ENCODE data around the gene SVIL. TPM values are rescaled to one million over a fixed set of nuclear protein-coding genes. Genes with fewer than 3 reads are reported as not detected.
A peak's percentile ranks its signal among the peaks of the same experiment; 100 is the strongest.

Gene SVIL
- total RNA-seq, 1 experiment from 2014 or later: 15.3 TPM

DNA sequence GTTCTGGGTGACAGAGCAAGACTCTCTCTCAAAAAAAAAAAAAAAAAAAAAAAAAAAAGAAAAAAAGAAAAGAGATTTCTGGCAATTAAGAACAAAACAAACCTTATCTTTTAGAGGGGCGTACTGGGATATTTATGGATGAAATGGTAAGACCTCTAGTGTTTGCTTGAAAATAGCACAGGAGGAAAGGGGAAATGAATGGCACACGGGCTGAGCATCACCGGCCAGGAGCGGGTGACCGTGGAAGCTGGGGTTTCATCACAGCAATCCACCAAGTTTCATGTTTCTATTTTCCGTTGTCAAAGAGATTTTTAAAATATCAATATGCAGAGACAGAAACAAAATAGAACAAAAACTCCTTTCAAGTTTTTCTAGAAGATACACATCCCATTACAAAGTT is 105.6 kb downstream of the SVIL start:
- TF ChIP-seq, protein P1, sequence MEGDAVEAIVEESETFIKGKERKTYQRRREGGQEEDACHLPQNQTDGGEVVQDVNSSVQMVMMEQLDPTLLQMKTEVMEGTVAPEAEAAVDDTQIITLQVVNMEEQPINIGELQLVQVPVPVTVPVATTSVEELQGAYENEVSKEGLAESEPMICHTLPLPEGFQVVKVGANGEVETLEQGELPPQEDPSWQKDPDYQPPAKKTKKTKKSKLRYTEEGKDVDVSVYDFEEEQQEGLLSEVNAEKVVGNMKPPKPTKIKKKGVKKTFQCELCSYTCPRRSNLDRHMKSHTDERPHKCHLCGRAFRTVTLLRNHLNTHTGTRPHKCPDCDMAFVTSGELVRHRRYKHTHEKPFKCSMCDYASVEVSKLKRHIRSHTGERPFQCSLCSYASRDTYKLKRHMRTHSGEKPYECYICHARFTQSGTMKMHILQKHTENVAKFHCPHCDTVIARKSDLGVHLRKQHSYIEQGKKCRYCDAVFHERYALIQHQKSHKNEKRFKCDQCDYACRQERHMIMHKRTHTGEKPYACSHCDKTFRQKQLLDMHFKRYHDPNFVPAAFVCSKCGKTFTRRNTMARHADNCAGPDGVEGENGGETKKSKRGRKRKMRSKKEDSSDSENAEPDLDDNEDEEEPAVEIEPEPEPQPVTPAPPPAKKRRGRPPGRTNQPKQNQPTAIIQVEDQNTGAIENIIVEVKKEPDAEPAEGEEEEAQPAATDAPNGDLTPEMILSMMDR (conservative IDR thresholded peaks at IDR 0.05): peak; percentile 21; the same call in 1 of the 3 replicates
- Histone ChIP-seq H4K20me1 (ENCODE audit: control insufficient read depth, insufficient read depth, insufficient read length) (no peaks in the 10 kb centered on the region), H4K91ac (ENCODE audit: insufficient read length, low read depth, low read length) (no peak overlapping the region), H3T11ph (ENCODE audit: low read length) (no peak overlapping the region), H3K27ac (ENCODE audit: insufficient read length, low read depth, low read length) (no peak overlapping the region), H3K9ac (ENCODE audit: extremely low read depth, insufficient read length, low read length) (no peak overlapping the region), H3K79me2 (ENCODE audit: insufficient read depth, low read length) (no peaks in the 10 kb centered on the region), H3K56ac (ENCODE audit: insufficient read length, low read depth, low read length) (no peak overlapping the region), H2BK15ac (ENCODE audit: low read depth, low read length) (no peak overlapping the region), H2BK12ac (ENCODE audit: insufficient read length, low read depth, low read length) (no peak overlapping the region), H2BK20ac (ENCODE audit: low read depth, low read length, poor library complexity, severe bottlenecking) (no peak overlapping the region), H3K9me3 (ENCODE audit: control insufficient read depth, low read depth, low read length) (no peaks in the 10 kb centered on the region), H3K4me1 (ENCODE audit: insufficient read depth, low read length) (no peaks in the 10 kb centered on the region; the same call in 1 of the 2 replicates), H4K5ac (ENCODE audit: insufficient read length, low read depth, low read length) (no peak overlapping the region), H3K23ac (ENCODE audit: insufficient read length, low read depth, low read length) (no peak overlapping the region), H2AK5ac (ENCODE audit: insufficient read length, low read length) (no peak overlapping the region), H3K18ac (ENCODE audit: insufficient read length, low read depth, low read length) (no peak overlapping the region), H2BK5ac (ENCODE audit: insufficient read length, low read length) (no peak overlapping the region), H3K23me2 (ENCODE audit: insufficient read length, low read depth, low read length, poor library complexity, severe bottlenecking) (no peaks in the 10 kb centered on the region), H2BK120ac (ENCODE audit: low read depth, low read length, poor library complexity, severe bottlenecking) (no peak overlapping the region), H3K4ac (ENCODE audit: low read depth, low read length) (no peak overlapping the region), H3K4me2 (ENCODE audit: insufficient read depth, insufficient read length, low read length) (no peak overlapping the region), H3K79me1 (ENCODE audit: insufficient read depth, low read depth, low read length, poor library complexity, severe bottlenecking) (no peaks in the 10 kb centered on the region), H4K8ac (replicated peaks; ENCODE audit: insufficient read length, low read depth, low read length) (no peak overlapping the region), H3K14ac (ENCODE audit: insufficient read depth, low read length) (no peak overlapping the region), H2AFZ (ENCODE audit: low read length) (no peak overlapping the region), H3K27me3 (ENCODE audit: insufficient read depth, low read length) (no peaks in the 10 kb centered on the region)
- Mint-ChIP-seq H3K4me1 (peaks cover 16 to 17% of the 10 kb centered on the region in 2 experiments), H3K27ac (no peak overlapping the region), H3K4me3 (no peak overlapping the region), H3K27me3 (ENCODE audit: low read depth) (no peaks in the 10 kb centered on the region), H3K9me3 (no peaks in the 10 kb centered on the region), H3K36me3 (ENCODE audit: insufficient read depth in 1 of 3, low read depth in 3 of 3) (peaks cover 0 to 18% (median 4%) of the 10 kb centered on the region in 3 experiments; a peak in 4 of 7 replicates)
- no CpG with 5 or more reads among the region's 6 CpGs for WGBS (ENCODE audit: extremely low coverage, insufficient read length, low lambda C conversion rate)
- no peak for DNase-seq
